Pancreas (tissue), 10 donors: Measurements from ENCODE around the gene ACSS1. TPM values are rescaled to one million over a fixed set of nuclear protein-coding genes. Genes with fewer than 3 reads are reported as not detected.

Source experiments
- ATAC-seq, 4 donors: fragments of 200-7000 bp; cut with Tn5 transposase; one replicate each; pipeline versions ENCODE4 v1.8.0 to v1.9.1; 2020; ENCODE audit warnings: mild to moderate bottlenecking in 4 of 4, moderate library complexity in 4 of 4
- DNase-seq, 6 donors: peaks; one replicate each; pipeline ENCODE4 v3.0.0-alpha.2; 2020
- FAIRE-seq: peaks from 2 replicates; lab custom pipeline; 2012; peaks lifted over from hg19 to GRCh38; lab: Jason Lieb, UNC
- H3K27ac ChIP-seq, 4 donors: fragments of 200-600 bp; sonication (generic); 1 replicate in 3 of 4; 2 replicates in 1 of 4; pipeline versions ENCODE4 v1.5.0 to v1.8.0; 2020
- H3K27me3 ChIP-seq, 4 donors: fragments of 200-600 bp; one replicate each; pipeline ENCODE4 v1.8.0; 2021
- H3K36me3 ChIP-seq, 3 donors: fragments of 200-600 bp; sonication (generic) in 1 of 3; one replicate each; pipeline versions ENCODE4 v1.5.0 to v1.8.0; 2020 to 2021
- H3K4me1 ChIP-seq, 3 donors: fragments of 200-600 bp; one replicate each; pipeline ENCODE4 v1.8.0; 2021
- H3K4me3 ChIP-seq, 4 donors: fragments of 200-600 bp; sonication (generic) in 2 of 4; one replicate each; pipeline versions ENCODE4 v1.5.0 to v1.8.0; 2020 to 2021
- H3K9me3 ChIP-seq, 4 donors: fragments of 200-600 bp; one replicate each; pipeline ENCODE4 v1.8.0; 2021
- WGBS, 2 donors: extraction: QIAGEN DNeasy Blood & Tissue Kit; methylation state at CpG; one replicate each; pipeline ENCODE4 v1.1.7; 2013; 5-methylcytosine and 5-hydroxymethylcytosine counted together
- intact Hi-C, 3 donors: fragments of 100-400 bp; cut with DNase I; formaldehyde crosslinking; loops; one replicate each; pipeline versions ENCODE4 v1.11.1 to v1.14.2; 2022
- polyA plus RNA-seq, 2 donors: library from polyadenylated mRNA; stranded (reverse); fragments of 200-250 nt; gene quantifications; one replicate each; pipeline ENCODE4 v1.2.3, GENCODE V29; 2013
- total RNA-seq, 6 donors: library from RNA; stranded (reverse); fragmentation: NEBNext Ultra II Directional in 4 of 6; extraction: Animal tissue kit (Norgen Biotek cat#: 25700) in 4 of 6; gene quantifications; one replicate each; pipeline versions ENCODE4 v1.2.1 to v1.2.4, GENCODE V29; 2021 to 2023
- TF ChIP-seq, protein P1 (sequence below), 4 donors: fragments of 200-600 bp; sonication (generic) in 3 of 4; IDR thresholded peaks; one replicate each; pipeline versions ENCODE4 v1.5.0 to v1.8.0; 2021; ENCODE audit warnings: antibody characterized with exemption in 4 of 4
- donor health status: healthy with polysubstance abuse.
- donor health status: DM: no; HTN: no; CAD: no; lungs with moderate emphysema.
- donor health status: DM: no; HTN: no; CAD: no.
- donor health status: control.
- donor health status: control.
- donor health status: Bipolar disorder and iron deficiency.
- donor health status: DM: yes; HTN: yes; CAD: no.
- donor health status: DM: no; HTN: no; CAD: no.
- donor health status: DM: no; HTN: no; CAD: no.
- donor health status: DM: yes; HTN: yes; CAD: no.

The ACSS1 gene
- total and polyA plus RNA-seq, 8 donors: 30.4 to 47.2 (median 36.0) TPM

DNA sequence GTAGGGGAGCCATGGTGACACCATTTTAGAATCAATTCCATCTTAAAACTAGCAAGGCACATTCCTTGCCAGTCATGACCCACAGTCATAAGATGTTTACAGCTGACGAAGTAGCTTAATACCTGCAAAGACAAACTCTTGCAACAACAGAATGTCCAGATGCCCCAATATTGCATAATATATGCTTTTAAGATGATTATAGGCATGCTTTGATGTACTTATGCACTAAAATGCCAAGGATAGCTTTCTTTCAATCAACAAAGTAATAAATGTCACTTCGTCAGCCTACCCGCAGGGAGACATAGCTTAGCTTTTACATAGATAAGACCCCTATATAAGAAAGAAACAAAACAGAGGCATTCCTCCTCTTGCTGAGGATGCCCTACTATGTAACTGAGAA is 26.7 kb downstream of the ACSS1 start:
- H3K36me3 ChIP-seq: peaks cover 0 to 23% (median 0%) of the 10 kb centered on the region in 3 donors
- FAIRE-seq: no peak
- ATAC-seq: no peak
- H3K27ac ChIP-seq: peak overlapping the region in 3 of 4 donors; percentile 0 to 80 (median 48)
- no peaks in the 10 kb centered on the region for H3K9me3 ChIP-seq
- H3K4me1 ChIP-seq: peaks cover 33 to 40% (median 34%) of the 10 kb centered on the region in 3 donors
- WGBS, 2 donors: 79 to 88% methylated on average over 3 of the region's 3 CpGs
- no peak for DNase-seq
- H3K27me3 ChIP-seq: no peaks in the 10 kb centered on the region
- TF ChIP-seq, protein P1, sequence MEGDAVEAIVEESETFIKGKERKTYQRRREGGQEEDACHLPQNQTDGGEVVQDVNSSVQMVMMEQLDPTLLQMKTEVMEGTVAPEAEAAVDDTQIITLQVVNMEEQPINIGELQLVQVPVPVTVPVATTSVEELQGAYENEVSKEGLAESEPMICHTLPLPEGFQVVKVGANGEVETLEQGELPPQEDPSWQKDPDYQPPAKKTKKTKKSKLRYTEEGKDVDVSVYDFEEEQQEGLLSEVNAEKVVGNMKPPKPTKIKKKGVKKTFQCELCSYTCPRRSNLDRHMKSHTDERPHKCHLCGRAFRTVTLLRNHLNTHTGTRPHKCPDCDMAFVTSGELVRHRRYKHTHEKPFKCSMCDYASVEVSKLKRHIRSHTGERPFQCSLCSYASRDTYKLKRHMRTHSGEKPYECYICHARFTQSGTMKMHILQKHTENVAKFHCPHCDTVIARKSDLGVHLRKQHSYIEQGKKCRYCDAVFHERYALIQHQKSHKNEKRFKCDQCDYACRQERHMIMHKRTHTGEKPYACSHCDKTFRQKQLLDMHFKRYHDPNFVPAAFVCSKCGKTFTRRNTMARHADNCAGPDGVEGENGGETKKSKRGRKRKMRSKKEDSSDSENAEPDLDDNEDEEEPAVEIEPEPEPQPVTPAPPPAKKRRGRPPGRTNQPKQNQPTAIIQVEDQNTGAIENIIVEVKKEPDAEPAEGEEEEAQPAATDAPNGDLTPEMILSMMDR (IDR thresholded peaks at IDR 0.05): no peak
- H3K4me3 ChIP-seq: no peak overlapping the region
- intact Hi-C loops: no loop called here

DNA sequence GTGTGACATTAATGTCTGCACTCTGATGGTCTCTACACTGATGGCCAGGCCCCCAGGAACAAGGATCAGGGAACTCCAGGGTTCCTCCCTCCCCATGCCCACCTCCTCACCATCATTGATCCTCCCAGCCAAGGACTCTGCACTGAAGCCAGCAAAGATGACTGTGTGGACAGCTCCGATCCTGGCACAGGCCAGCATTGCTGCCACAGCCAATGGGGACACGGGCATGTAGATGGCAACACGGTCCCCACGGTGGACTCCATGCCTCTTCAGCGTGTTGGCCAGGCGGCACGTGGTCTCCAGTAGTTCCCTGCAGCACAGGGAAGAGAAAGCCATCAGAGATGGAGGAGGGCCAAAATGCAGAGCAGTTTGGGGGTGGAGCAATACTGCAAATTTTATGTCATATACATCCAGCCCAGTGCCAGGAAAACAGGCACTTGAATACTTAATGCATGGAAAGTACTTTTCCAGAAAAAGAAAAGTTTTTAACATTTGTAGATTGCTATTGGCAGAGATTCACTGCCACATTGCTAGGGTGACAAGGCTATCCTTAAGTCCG is 27.2 kb downstream of the ACSS1 start:
- DNase-seq (peak in 2 of 6 donors; percentile 11 to 34), ATAC-seq (no peak), FAIRE-seq (no peak)
- Histone ChIP-seq H3K27me3 (no peaks in the 10 kb centered on the region), H3K4me1 (peaks cover 28 to 45% (median 33%) of the 10 kb centered on the region in 3 donors), H3K36me3 (peaks cover 0 to 23% (median 0%) of the 10 kb centered on the region in 3 donors), H3K27ac (peak overlapping the region in 1 of 4 donors; percentile 0), H3K4me3 (no peak overlapping the region), H3K9me3 (no peaks in the 10 kb centered on the region)
- intact Hi-C loops: no loop called here
- 84 to 93% methylated on average over 8 of the region's 8 CpGs for WGBS, 2 donors
- TF ChIP-seq, protein P1 (IDR thresholded peaks at IDR 0.05): no peak

DNA sequence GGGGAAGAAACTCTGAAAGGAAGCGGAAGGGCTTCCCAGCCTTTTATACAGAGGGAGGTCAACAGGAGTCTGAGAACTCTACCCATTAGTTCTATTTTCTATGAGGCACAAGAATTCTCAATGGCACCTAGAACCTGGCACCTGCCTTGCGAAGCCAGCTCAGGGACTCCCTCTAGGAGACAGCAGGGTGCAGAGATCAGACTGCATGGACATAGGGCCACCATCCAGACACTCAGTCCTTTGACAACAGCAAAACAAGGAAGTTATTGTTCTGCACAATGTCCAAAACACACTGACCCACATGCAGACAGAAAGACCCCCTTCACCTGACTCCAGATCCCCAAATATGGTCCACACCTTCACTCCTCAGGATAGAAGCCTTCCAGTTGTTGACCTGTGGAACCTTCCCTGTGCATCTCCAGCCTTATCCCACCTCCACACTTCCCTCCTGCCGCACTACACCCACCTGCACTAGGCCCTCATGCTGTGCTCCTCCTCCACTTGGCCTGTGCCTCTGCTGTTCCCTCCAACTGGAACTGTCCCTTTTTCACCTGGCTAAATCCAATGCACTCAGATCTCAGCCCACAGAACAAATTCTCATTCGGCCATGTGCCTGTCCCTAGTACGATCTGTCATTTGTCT is 27.8 kb downstream of the ACSS1 start:
- FAIRE-seq (no peak), ATAC-seq (no peak), DNase-seq (peak in 2 of 6 donors; percentile 7 to 15)
- Histone ChIP-seq H3K27me3 (no peaks in the 10 kb centered on the region), H3K4me3 (no peak overlapping the region), H3K27ac (no peak overlapping the region), H3K36me3 (peaks cover 0 to 23% (median 0%) of the 10 kb centered on the region in 3 donors), H3K9me3 (no peaks in the 10 kb centered on the region), H3K4me1 (peaks cover 26 to 51% (median 34%) of the 10 kb centered on the region in 3 donors)
- 88 to 89% methylated on average over 5 of the region's 5 CpGs for WGBS, 2 donors
- TF ChIP-seq, protein P1 (IDR thresholded peaks at IDR 0.05): no peak
- intact Hi-C loops: no loop called here

DNA sequence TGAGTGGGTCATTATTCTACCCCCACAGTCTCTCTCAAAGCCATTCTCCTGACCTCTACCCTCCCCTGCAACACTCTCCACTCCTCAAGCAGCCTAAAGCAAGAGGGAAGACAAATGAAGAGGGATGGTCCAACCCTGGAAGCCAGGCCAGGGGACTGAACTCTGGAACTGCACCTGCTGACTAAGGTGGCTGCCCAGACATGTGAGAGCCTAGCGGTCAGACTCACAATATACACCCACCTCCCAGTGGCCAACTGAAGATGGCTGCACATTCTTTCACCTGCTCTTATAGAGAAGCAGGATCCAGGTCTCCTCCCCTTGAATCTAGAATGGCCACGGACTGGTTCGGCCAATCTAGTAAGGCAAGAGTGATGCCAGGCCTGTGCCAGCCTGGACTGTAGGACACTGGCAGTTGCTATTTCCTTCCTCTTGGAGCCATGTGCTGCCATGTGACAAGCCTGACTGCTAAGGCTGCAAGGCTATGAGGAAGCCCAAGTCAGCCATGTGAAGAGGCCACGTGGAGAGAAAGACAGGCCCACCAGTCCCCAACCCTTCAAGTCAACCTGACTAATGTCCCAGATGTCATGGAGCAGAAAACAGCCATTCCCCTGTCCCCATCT is 31.8 kb downstream of the ACSS1 start:
- TF ChIP-seq, protein P1 (IDR thresholded peaks at IDR 0.05): no peak

More for the DNA sequence above, 31.8 kb downstream of the ACSS1 start:
- Histone ChIP-seq H3K27me3 (no peaks in the 10 kb centered on the region), H3K9me3 (no peaks in the 10 kb centered on the region), H3K27ac (peak overlapping the region in 1 of 4 donors; percentile 39), H3K4me3 (no peak overlapping the region), H3K36me3 (peaks cover 0 to 23% (median 2%) of the 10 kb centered on the region in 3 donors), H3K4me1 (peaks cover 15 to 34% (median 18%) of the 10 kb centered on the region in 3 donors)
- FAIRE-seq (no peak), DNase-seq (peak in 5 of 6 donors; percentile 2 to 38 (median 22)), ATAC-seq (peak in 3 of 4 donors; percentile 15 to 25 (median 24))
- intact Hi-C loops: no loop called here
- WGBS, 2 donors: 87 to 92% methylated on average over 4 of the region's 4 CpGs
